Measurements from ENCODE around the gene C1orf21. TPM values are rescaled to one million over a fixed set of nuclear protein-coding genes. Genes with fewer than 3 reads are reported as not detected.

The C1orf21 gene
- total and polyA plus RNA-seq, 2 donors, result 13.6 to 42.7 TPM

GRCh38 chr1:184425449-184426277, 38.8 kb downstream of the C1orf21 start:
- H3K4me1 ChIP-seq (ENCODE audit: control insufficient read depth in 2 of 2, insufficient read depth in 2 of 2, low read length in 2 of 2), result no peaks in the 10 kb centered on the region

GRCh38 chr1:184426278-184426674, 39.4 kb downstream of the C1orf21 start:
- Histone ChIP-seq H3K9me3 (ENCODE audit: control insufficient read depth in 2 of 2, insufficient read depth in 1 of 2, low read length in 1 of 2) (no peaks in the 10 kb centered on the region), H3K4me1 (ENCODE audit: control insufficient read depth in 2 of 2, insufficient read depth in 2 of 2, low read length in 2 of 2) (no peaks in the 10 kb centered on the region), H3K4me3 (ENCODE audit: low read length in 2 of 2) (no peak overlapping the region), H3K36me3 (ENCODE audit: control insufficient read depth in 2 of 2, insufficient read depth in 2 of 2, low read length in 1 of 2) (no peaks in the 10 kb centered on the region), H3K27ac (ENCODE audit: low read depth in 1 of 2, low read length in 1 of 2) (no peak overlapping the region), H3K27me3 (ENCODE audit: control insufficient read depth in 2 of 2, insufficient read depth in 1 of 2, low read length in 1 of 2) (no peaks in the 10 kb centered on the region)
- WGBS, result 98% methylated on average over 7 of the region's 7 CpGs
- no peak for DNase-seq (ENCODE audit: low read depth in 6 of 9, low spot score in 9 of 9)

More at GRCh38 chr1:184425449-184426277, 38.8 kb downstream of the C1orf21 start:
- no peak for DNase-seq (ENCODE audit: low read depth in 6 of 9, low spot score in 9 of 9)
- 91% methylated on average over 7 of the region's 7 CpGs for WGBS
- no peaks in the 10 kb centered on the region for H3K9me3 ChIP-seq (ENCODE audit: control insufficient read depth in 2 of 2, insufficient read depth in 1 of 2, low read length in 1 of 2)
- no peak overlapping the region for H3K4me3 ChIP-seq (ENCODE audit: low read length in 2 of 2)
- no peaks in the 10 kb centered on the region for H3K36me3 ChIP-seq (ENCODE audit: control insufficient read depth in 2 of 2, insufficient read depth in 2 of 2, low read length in 1 of 2)
- H3K27me3 ChIP-seq (ENCODE audit: control insufficient read depth in 2 of 2, insufficient read depth in 1 of 2, low read length in 1 of 2), result no peaks in the 10 kb centered on the region
- H3K27ac ChIP-seq (ENCODE audit: low read depth in 1 of 2, low read length in 1 of 2), result no peak overlapping the region

GRCh38 chr1:184427722-184428121, 40.9 kb downstream of the C1orf21 start:
- Histone ChIP-seq H3K4me3 (ENCODE audit: low read length in 2 of 2) (no peak overlapping the region), H3K4me1 (ENCODE audit: control insufficient read depth in 2 of 2, insufficient read depth in 2 of 2, low read length in 2 of 2) (no peaks in the 10 kb centered on the region), H3K27ac (ENCODE audit: low read depth in 1 of 2, low read length in 1 of 2) (no peak overlapping the region), H3K9me3 (ENCODE audit: control insufficient read depth in 2 of 2, insufficient read depth in 1 of 2, low read length in 1 of 2) (no peaks in the 10 kb centered on the region), H3K36me3 (ENCODE audit: control insufficient read depth in 2 of 2, insufficient read depth in 2 of 2, low read length in 1 of 2) (no peaks in the 10 kb centered on the region), H3K27me3 (ENCODE audit: control insufficient read depth in 2 of 2, insufficient read depth in 1 of 2, low read length in 1 of 2) (no peaks in the 10 kb centered on the region)
- no peak for DNase-seq (ENCODE audit: low read depth in 6 of 9, low spot score in 9 of 9)
- 98% methylated on average over 2 of the region's 2 CpGs for WGBS

- H3K4me1 ChIP-seq (ENCODE audit: control insufficient read depth in 2 of 2, insufficient read depth in 2 of 2, low read length in 2 of 2), result no peaks in the 10 kb centered on the region
- no peaks in the 10 kb centered on the region for H3K9me3 ChIP-seq (ENCODE audit: control insufficient read depth in 2 of 2, insufficient read depth in 1 of 2, low read length in 1 of 2)
- H3K4me3 ChIP-seq (ENCODE audit: low read length in 2 of 2), result no peak overlapping the region
- H3K27ac ChIP-seq (ENCODE audit: low read depth in 1 of 2, low read length in 1 of 2), result no peak overlapping the region
- no peak for DNase-seq (ENCODE audit: low read depth in 6 of 9, low spot score in 9 of 9)
- no peaks in the 10 kb centered on the region for H3K27me3 ChIP-seq (ENCODE audit: control insufficient read depth in 2 of 2, insufficient read depth in 1 of 2, low read length in 1 of 2)
- no peaks in the 10 kb centered on the region for H3K36me3 ChIP-seq (ENCODE audit: control insufficient read depth in 2 of 2, insufficient read depth in 2 of 2, low read length in 1 of 2)
Measured at GRCh38 chr1:184428604-184429003, 41.8 kb downstream of the C1orf21 start.

- WGBS, result 97% methylated on average over 3 of the region's 3 CpGs
- Histone ChIP-seq H3K36me3 (ENCODE audit: control insufficient read depth in 2 of 2, insufficient read depth in 2 of 2, low read length in 1 of 2) (no peaks in the 10 kb centered on the region), H3K9me3 (ENCODE audit: control insufficient read depth in 2 of 2, insufficient read depth in 1 of 2, low read length in 1 of 2) (no peaks in the 10 kb centered on the region), H3K4me1 (ENCODE audit: control insufficient read depth in 2 of 2, insufficient read depth in 2 of 2, low read length in 2 of 2) (no peaks in the 10 kb centered on the region), H3K4me3 (ENCODE audit: low read length in 2 of 2) (no peak overlapping the region), H3K27me3 (ENCODE audit: control insufficient read depth in 2 of 2, insufficient read depth in 1 of 2, low read length in 1 of 2) (no peaks in the 10 kb centered on the region), H3K27ac (ENCODE audit: low read depth in 1 of 2, low read length in 1 of 2) (no peak overlapping the region)
- no peak for DNase-seq (ENCODE audit: low read depth in 6 of 9, low spot score in 9 of 9)
Measured at GRCh38 chr1:184429335-184429734, 42.5 kb downstream of the C1orf21 start.

- H3K36me3 ChIP-seq (ENCODE audit: control insufficient read depth in 2 of 2, insufficient read depth in 2 of 2, low read length in 1 of 2), result no peaks in the 10 kb centered on the region
- H3K27me3 ChIP-seq (ENCODE audit: control insufficient read depth in 2 of 2, insufficient read depth in 1 of 2, low read length in 1 of 2), result no peaks in the 10 kb centered on the region
- WGBS, result 96% methylated on average over 4 of the region's 4 CpGs
- no peak overlapping the region for H3K4me3 ChIP-seq (ENCODE audit: low read length in 2 of 2)
- no peaks in the 10 kb centered on the region for H3K4me1 ChIP-seq (ENCODE audit: control insufficient read depth in 2 of 2, insufficient read depth in 2 of 2, low read length in 2 of 2)
- no peak overlapping the region for H3K27ac ChIP-seq (ENCODE audit: low read depth in 1 of 2, low read length in 1 of 2)
- no peak for DNase-seq (ENCODE audit: low read depth in 6 of 9, low spot score in 9 of 9)
- H3K9me3 ChIP-seq (ENCODE audit: control insufficient read depth in 2 of 2, insufficient read depth in 1 of 2, low read length in 1 of 2), result no peaks in the 10 kb centered on the region
Measured at GRCh38 chr1:184433956-184434502, 47.2 kb downstream of the C1orf21 start.

- Histone ChIP-seq H3K4me3 (ENCODE audit: low read length in 2 of 2) (no peak overlapping the region), H3K9me3 (ENCODE audit: control insufficient read depth in 2 of 2, insufficient read depth in 1 of 2, low read length in 1 of 2) (no peaks in the 10 kb centered on the region), H3K4me1 (ENCODE audit: control insufficient read depth in 2 of 2, insufficient read depth in 2 of 2, low read length in 2 of 2) (no peaks in the 10 kb centered on the region), H3K27ac (ENCODE audit: low read depth in 1 of 2, low read length in 1 of 2) (no peak overlapping the region), H3K36me3 (ENCODE audit: control insufficient read depth in 2 of 2, insufficient read depth in 2 of 2, low read length in 1 of 2) (no peaks in the 10 kb centered on the region), H3K27me3 (ENCODE audit: control insufficient read depth in 2 of 2, insufficient read depth in 1 of 2, low read length in 1 of 2) (no peaks in the 10 kb centered on the region)
- DNase-seq (ENCODE audit: low read depth in 6 of 9, low spot score in 9 of 9), result no peak
- WGBS, result 91% methylated on average over 7 of the region's 7 CpGs
Measured at GRCh38 chr1:184437291-184437690, 50.5 kb downstream of the C1orf21 start.

GRCh38 chr1:184438363-184438762, 51.5 kb downstream of the C1orf21 start:
- H3K27ac ChIP-seq (ENCODE audit: low read depth in 1 of 2, low read length in 1 of 2), result no peak overlapping the region
- H3K36me3 ChIP-seq (ENCODE audit: control insufficient read depth in 2 of 2, insufficient read depth in 2 of 2, low read length in 1 of 2), result no peaks in the 10 kb centered on the region
- no peaks in the 10 kb centered on the region for H3K4me1 ChIP-seq (ENCODE audit: control insufficient read depth in 2 of 2, insufficient read depth in 2 of 2, low read length in 2 of 2)
- H3K27me3 ChIP-seq (ENCODE audit: control insufficient read depth in 2 of 2, insufficient read depth in 1 of 2, low read length in 1 of 2), result no peaks in the 10 kb centered on the region
- no peaks in the 10 kb centered on the region for H3K9me3 ChIP-seq (ENCODE audit: control insufficient read depth in 2 of 2, insufficient read depth in 1 of 2, low read length in 1 of 2)
- no peak for DNase-seq (ENCODE audit: low read depth in 6 of 9, low spot score in 9 of 9)
- WGBS, result over 99% methylated on average over 2 of the region's 2 CpGs
- no peak overlapping the region for H3K4me3 ChIP-seq (ENCODE audit: low read length in 2 of 2)

GRCh38 chr1:184442260-184442659, 55.4 kb downstream of the C1orf21 start:
- DNase-seq (ENCODE audit: low read depth in 6 of 9, low spot score in 9 of 9), result no peak
- H3K36me3 ChIP-seq (ENCODE audit: control insufficient read depth in 2 of 2, insufficient read depth in 2 of 2, low read length in 1 of 2), result no peaks in the 10 kb centered on the region
- H3K27ac ChIP-seq (ENCODE audit: low read depth in 1 of 2, low read length in 1 of 2), result no peak overlapping the region
- 97% methylated on average over 3 of the region's 3 CpGs for WGBS
- no peaks in the 10 kb centered on the region for H3K4me1 ChIP-seq (ENCODE audit: control insufficient read depth in 2 of 2, insufficient read depth in 2 of 2, low read length in 2 of 2)
- no peaks in the 10 kb centered on the region for H3K27me3 ChIP-seq (ENCODE audit: control insufficient read depth in 2 of 2, insufficient read depth in 1 of 2, low read length in 1 of 2)
- H3K9me3 ChIP-seq (ENCODE audit: control insufficient read depth in 2 of 2, insufficient read depth in 1 of 2, low read length in 1 of 2), result no peaks in the 10 kb centered on the region
- no peak overlapping the region for H3K4me3 ChIP-seq (ENCODE audit: low read length in 2 of 2)
